OCI-LY1 (cell line): ENCODE data around the gene GFI1.

ENCODE experiments used
- H2AFZ ChIP-seq: fragments of 200-600 bp; sonication (generic), shearing (Covaris generic); 2 replicates; pipeline ENCODE4 v1.6.0; 2014; ENCODE audit warnings: antibody characterized with exemption, mild to moderate bottlenecking, low read length
- H3F3A ChIP-seq: fragments of 200-600 bp; sonication (generic), shearing (Covaris generic); 2 replicates; pipeline ENCODE4 v1.6.0; 2014; ENCODE audit warnings: mild to moderate bottlenecking, antibody characterized with exemption, low read length, moderate library complexity; ENCODE audit not compliant: insufficient read depth
- H3K27ac ChIP-seq: fragments of 200-600 bp; sonication (generic); 2 replicates; pipeline ENCODE4 v1.5.1; 2014; ENCODE audit warnings: low read length, mixed run types, mild to moderate bottlenecking, low read depth; ENCODE audit not compliant: poor library complexity, severe bottlenecking
- H3K27me3 ChIP-seq: fragments of 200-600 bp; sonication (generic); 2 replicates; pipeline ENCODE4 v1.6.0; 2014; ENCODE audit warnings: antibody characterized with exemption, mild to moderate bottlenecking, low read length, moderate library complexity; ENCODE audit not compliant: insufficient read depth
- H3K36me3 ChIP-seq: fragments of 200-600 bp; sonication (generic); 2 replicates; pipeline ENCODE4 v1.6.1; 2014; ENCODE audit warnings: mild to moderate bottlenecking, antibody characterized with exemption, low read length, moderate library complexity, mixed read lengths; ENCODE audit not compliant: insufficient read depth
- H3K4me1 ChIP-seq: fragments of 200-600 bp; sonication (generic); 2 replicates; pipeline ENCODE4 v1.5.1; 2014; ENCODE audit warnings: mild to moderate bottlenecking, low read length, moderate library complexity; ENCODE audit not compliant: insufficient read depth, severe bottlenecking
- H3K4me2 ChIP-seq: fragments of 200-600 bp; sonication (generic), shearing (Covaris generic); 2 replicates; pipeline ENCODE4 v1.6.1; 2014; ENCODE audit warnings: low read length
- H3K4me3 ChIP-seq: fragments of 200-600 bp; sonication (generic); 2 replicates; pipeline ENCODE4 v1.5.1; 2014; ENCODE audit warnings: low read length, low read depth, mild to moderate bottlenecking, mixed read lengths; ENCODE audit not compliant: poor library complexity, severe bottlenecking
- H3K79me2 ChIP-seq: fragments of 200-600 bp; shearing (Covaris generic); 2 replicates; pipeline ENCODE4 v1.6.1; 2016; ENCODE audit warnings: mixed run types, low read length, mixed read lengths; ENCODE audit not compliant: insufficient read depth
- H3K9ac ChIP-seq: fragments of 200-600 bp; sonication (generic), shearing (Covaris generic); 2 replicates; pipeline ENCODE4 v1.6.1; 2014; ENCODE audit warnings: mild to moderate bottlenecking, low read length, mixed read lengths
- H3K9me2 ChIP-seq: fragments of 200-600 bp; sonication (generic), shearing (Covaris generic); 2 replicates; pipeline ENCODE4 v1.6.1; 2014; ENCODE audit warnings: low read depth, mild to moderate bottlenecking, low read length, mixed read lengths
- H3K9me3 ChIP-seq: fragments of 200-600 bp; shearing (Covaris generic); 2 replicates; pipeline ENCODE4 v1.6.1; 2014; ENCODE audit warnings: low read length, mixed read lengths
- H4K20me1 ChIP-seq: fragments of 200-600 bp; sonication (generic), shearing (Covaris generic); 2 replicates; pipeline ENCODE4 v1.6.0; 2016; ENCODE audit warnings: mild to moderate bottlenecking, low read length; ENCODE audit not compliant: insufficient read depth
- CTCF ChIP-seq: fragments of 200-600 bp; sonication (generic), shearing (Covaris generic); IDR thresholded peaks from 2 replicates; pipeline ENCODE4 v1.5.1; 2017; ENCODE audit warnings: mild to moderate bottlenecking, antibody characterized with exemption, low read length, moderate library complexity, mixed read lengths
- EZH2 ChIP-seq: fragments of 200-600 bp; sonication (generic), shearing (Covaris generic); IDR thresholded peaks from 2 replicates; pipeline ENCODE4 v1.8.0; 2017; ENCODE audit warnings: borderline replicate concordance, mixed run types, mild to moderate bottlenecking, antibody characterized with exemption, low read length, moderate library complexity, mixed read lengths

The GFI1 gene

GRCh38 chr1:92481971-92482664 lies 4.6 kb downstream of the GFI1 start:
- H3K9me3 ChIP-seq, result no peaks in the 10 kb centered on the region
- H3F3A ChIP-seq, result no peaks in the 10 kb centered on the region
- H3K9ac ChIP-seq, result peak overlapping the region; percentile 73
- TF ChIP-seq CTCF (no peak), EZH2 (no peak)
- H2AFZ ChIP-seq, result no peak overlapping the region
- H3K27ac ChIP-seq, result peak overlapping the region; percentile 87
- H3K36me3 ChIP-seq, result peaks cover 54% of the 10 kb centered on the region
- no peaks in the 10 kb centered on the region for H4K20me1 ChIP-seq
- peak overlapping the region; percentile 83 for H3K4me2 ChIP-seq
- H3K27me3 ChIP-seq, result no peaks in the 10 kb centered on the region
- H3K79me2 ChIP-seq, result no peaks in the 10 kb centered on the region
- H3K9me2 ChIP-seq, result no peaks in the 10 kb centered on the region
- peaks cover 28% of the 10 kb centered on the region for H3K4me1 ChIP-seq
- H3K4me3 ChIP-seq, result peak overlapping the region; percentile 85

GRCh38 chr1:92481599-92481925 lies 5.2 kb downstream of the GFI1 start:
- H3K79me2 ChIP-seq, result no peaks in the 10 kb centered on the region
- H3K9ac ChIP-seq, result no peak overlapping the region
- no peaks in the 10 kb centered on the region for H3K27me3 ChIP-seq
- no peak overlapping the region for H3K4me3 ChIP-seq
- H4K20me1 ChIP-seq, result no peaks in the 10 kb centered on the region
- no peaks in the 10 kb centered on the region for H3K9me2 ChIP-seq
- H3F3A ChIP-seq, result no peaks in the 10 kb centered on the region
- H3K4me2 ChIP-seq, result no peak overlapping the region
- peaks cover 58% of the 10 kb centered on the region for H3K36me3 ChIP-seq
- H3K4me1 ChIP-seq, result peaks cover 31% of the 10 kb centered on the region
- H3K27ac ChIP-seq, result no peak overlapping the region
- TF ChIP-seq CTCF, result no peak
- no peak for TF ChIP-seq EZH2
- no peak overlapping the region for H2AFZ ChIP-seq
- H3K9me3 ChIP-seq, result no peaks in the 10 kb centered on the region

- Histone ChIP-seq H3K79me2 (no peaks in the 10 kb centered on the region), H3K9me3 (no peaks in the 10 kb centered on the region), H2AFZ (no peak overlapping the region), H4K20me1 (no peaks in the 10 kb centered on the region), H3F3A (no peaks in the 10 kb centered on the region), H3K4me1 (peaks cover 37% of the 10 kb centered on the region), H3K9me2 (no peaks in the 10 kb centered on the region), H3K9ac (no peak overlapping the region), H3K27ac (no peak overlapping the region), H3K4me3 (no peak overlapping the region), H3K27me3 (no peaks in the 10 kb centered on the region), H3K36me3 (peaks cover 61% of the 10 kb centered on the region), H3K4me2 (no peak overlapping the region)
- no peak for TF ChIP-seq EZH2
- TF ChIP-seq CTCF, result no peak
Observed at GRCh38 chr1:92480813-92481598, 5.7 kb downstream of the GFI1 start.
